HG03378 (cell line): Measurements from ENCODE around the gene SLC15A3.

Experiments used
- ATAC-seq: cut with Tn5 transposase; IDR thresholded peaks from one replicate; pipeline ENCODE4 v1.9.1; 2021; ENCODE audit warnings: mild to moderate bottlenecking, moderate library complexity; ENCODE audit not compliant: unreplicated experiment

Gene SLC15A3

GRCh38 chr11:60899046-60899936 is 52.7 kb downstream of the SLC15A3 start:
- peak; percentile 54 for ATAC-seq

GRCh38 chr11:60897496-60897895 is 54.5 kb downstream of the SLC15A3 start:
- no peak for ATAC-seq

- no peak for ATAC-seq
These were observed 56.3 kb downstream of the SLC15A3 start for GRCh38 chr11:60895687-60896086.

- no peak for ATAC-seq
These were observed 60.8 kb downstream of the SLC15A3 start for GRCh38 chr11:60891103-60891741.

- no peak for ATAC-seq
These were observed 61.3 kb downstream of the SLC15A3 start for GRCh38 chr11:60890696-60891095.

GRCh38 chr11:60889869-60890311 is 62.1 kb downstream of the SLC15A3 start:
- ATAC-seq: no peak

- no peak for ATAC-seq
These were observed 64.4 kb downstream of the SLC15A3 start for GRCh38 chr11:60887556-60887955.
